HL-60/S4 (cell line): ENCODE data around the gene CYB561.

Source experiments
- in situ Hi-C: fragments of 300-500 bp; cut with MboI; formaldehyde crosslinking; loops from 2 replicates; pipeline ENCODE4 v1.14.3; 2022; ENCODE audit warnings: low sequenced_read_pairs

CYB561 gene

GRCh38 chr17:63452046-63452961, 6.2 kb upstream of the CYB561 start:
- in situ Hi-C loops, result no loop called here

DNA sequence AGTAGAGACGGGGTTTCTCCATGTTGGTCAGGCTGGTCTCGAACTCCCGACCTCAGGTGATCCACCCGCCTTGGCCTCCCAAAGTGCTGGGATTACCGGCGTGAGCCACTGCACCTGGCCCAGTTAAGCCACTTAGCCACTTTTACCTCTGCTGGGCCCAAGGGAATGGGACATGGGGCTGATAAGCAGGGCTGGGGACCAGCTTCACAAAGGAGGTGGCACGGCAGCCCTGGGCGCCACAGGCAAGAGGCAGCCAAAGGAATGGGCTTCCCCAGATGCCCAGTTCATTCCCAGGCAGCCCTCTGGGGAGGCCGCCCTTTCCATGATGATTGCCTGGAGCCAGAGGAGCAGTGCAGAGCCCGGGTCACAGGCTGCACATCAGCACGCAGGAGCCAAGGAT, 5.0 kb upstream of the CYB561 start:
- in situ Hi-C loops, result no loop called here

DNA sequence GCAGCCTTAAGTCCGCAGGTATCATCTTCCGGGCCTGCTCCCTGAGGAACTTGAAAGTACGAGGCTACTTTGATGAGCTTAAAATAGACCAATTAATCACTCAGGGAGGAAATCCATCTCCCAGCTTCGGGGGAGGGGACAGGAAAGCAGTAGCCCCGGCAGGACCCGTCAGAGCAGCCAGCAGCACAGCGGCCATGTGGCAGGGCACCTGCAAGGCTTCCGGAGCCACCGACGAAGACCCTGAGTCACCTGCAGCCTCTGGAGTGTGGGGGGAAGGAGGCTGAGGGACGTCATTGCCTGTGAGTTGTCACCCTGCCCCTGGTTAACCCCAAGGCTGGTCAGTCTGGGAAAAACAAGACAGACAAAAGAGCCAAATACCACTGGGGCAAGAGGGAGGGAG, 4.4 kb upstream of the CYB561 start:
- in situ Hi-C loops, result no loop called here

- in situ Hi-C loops, result loop anchor here (25.0 kb wide), 2 partner anchors 264 to 389 kb away; partner anchors contain the start of genes FTSJ3, LIMD2, PSMC5 and SMARCD2
Observed at GRCh38 chr17:63448655-63449054, 2.5 kb upstream of the CYB561 start.

- in situ Hi-C loops, result loop anchor here (25.0 kb wide), 2 partner anchors 265 to 390 kb away; partner anchors contain the start of genes FTSJ3, LIMD2, PSMC5 and SMARCD2
Observed at GRCh38 chr17:63447471-63448009, 1.4 kb upstream of the CYB561 start.

DNA sequence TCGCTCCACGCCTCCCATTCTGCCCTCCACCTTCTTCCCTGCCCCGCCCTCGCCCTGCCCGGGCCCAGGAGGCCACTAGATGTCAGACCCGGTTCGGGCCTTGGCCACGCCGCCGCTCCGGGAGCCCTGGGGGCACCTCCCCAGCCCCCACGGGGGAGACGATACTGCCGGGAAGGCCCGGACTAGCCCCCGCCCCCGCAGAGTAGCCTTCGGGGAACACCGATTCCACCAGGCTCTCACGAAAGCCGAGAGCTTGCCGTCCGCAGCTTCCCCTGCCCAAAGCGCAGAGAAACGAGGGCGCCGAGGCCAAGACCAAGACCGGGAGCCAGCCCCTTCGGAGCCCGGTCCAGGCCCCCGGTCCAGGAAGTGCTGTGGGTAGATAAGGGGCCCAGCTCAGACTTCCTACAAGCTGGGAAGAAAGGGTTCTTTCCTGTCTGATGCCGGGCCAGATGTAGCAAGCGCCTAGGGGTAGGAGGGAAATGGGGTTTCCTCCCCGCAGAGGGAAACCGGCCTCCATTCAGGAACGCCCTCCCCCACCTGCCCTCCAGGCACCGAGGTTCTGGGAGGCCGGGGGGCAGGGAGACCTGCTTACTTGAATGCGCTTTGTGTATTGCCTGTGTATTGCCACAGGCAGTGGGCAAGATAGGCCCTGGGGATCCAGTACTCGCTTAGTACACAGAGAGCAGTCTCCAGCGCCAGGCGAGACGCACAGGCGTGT, 806 bp upstream of the CYB561 start:
- in situ Hi-C loops, result loop anchor here (25.0 kb wide), 2 partner anchors 265 to 390 kb away; partner anchors contain the start of genes FTSJ3, LIMD2, PSMC5 and SMARCD2

GRCh38 chr17:63445571-63445953, 544 bp downstream of the CYB561 start:
- in situ Hi-C loops, result loop anchor here (25.0 kb wide), 2 partner anchors 267 to 392 kb away; partner anchors contain the start of genes FTSJ3, LIMD2, PSMC5 and SMARCD2

- in situ Hi-C loops, result loop anchor here (25.0 kb wide), 2 partner anchors 267 to 392 kb away; partner anchors contain the start of genes FTSJ3, LIMD2, PSMC5 and SMARCD2
Observed at GRCh38 chr17:63445065-63445464, 1.0 kb downstream of the CYB561 start.

DNA sequence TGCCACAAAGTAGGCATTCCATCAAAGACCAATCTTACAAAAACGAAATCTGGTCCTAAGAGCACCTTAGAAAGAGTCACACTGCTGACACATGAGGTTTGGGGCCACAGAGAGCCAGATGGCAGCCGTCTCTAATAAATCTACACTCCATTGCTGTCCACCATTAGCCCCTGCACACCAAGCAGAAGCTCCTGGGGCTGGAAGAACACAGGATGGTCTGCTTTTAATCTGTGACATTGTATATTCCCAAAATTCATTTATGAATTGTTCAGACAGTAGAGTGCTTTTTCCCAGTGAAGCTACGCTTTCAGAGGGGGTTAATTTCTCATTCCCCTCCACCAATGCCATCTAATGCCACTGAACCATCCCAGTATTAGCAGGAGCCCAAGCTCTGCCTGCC, 1.6 kb downstream of the CYB561 start:
- in situ Hi-C loops, result loop anchor here (25.0 kb wide), 2 partner anchors 268 to 393 kb away; partner anchors contain the start of genes FTSJ3, LIMD2, PSMC5 and SMARCD2

GRCh38 chr17:63443053-63443452, 3.1 kb downstream of the CYB561 start:
- in situ Hi-C loops, result loop anchor here (25.0 kb wide), 2 partner anchors 269 to 394 kb away; partner anchors contain the start of genes FTSJ3, LIMD2, PSMC5 and SMARCD2

- in situ Hi-C loops, result loop anchor here (25.0 kb wide), 2 partner anchors 270 to 395 kb away; partner anchors contain the start of genes FTSJ3, LIMD2, PSMC5 and SMARCD2
Observed at GRCh38 chr17:63442549-63443035, 3.5 kb downstream of the CYB561 start.

GRCh38 chr17:63442074-63442473, 4.0 kb downstream of the CYB561 start:
- in situ Hi-C loops, result loop anchor here (25.0 kb wide), 2 partner anchors 270 to 395 kb away; partner anchors contain the start of genes FTSJ3, LIMD2, PSMC5 and SMARCD2

GRCh38 chr17:63441654-63442053, 4.5 kb downstream of the CYB561 start:
- in situ Hi-C loops, result loop anchor here (25.0 kb wide), 2 partner anchors 271 to 396 kb away; partner anchors contain the start of genes FTSJ3, LIMD2, PSMC5 and SMARCD2

DNA sequence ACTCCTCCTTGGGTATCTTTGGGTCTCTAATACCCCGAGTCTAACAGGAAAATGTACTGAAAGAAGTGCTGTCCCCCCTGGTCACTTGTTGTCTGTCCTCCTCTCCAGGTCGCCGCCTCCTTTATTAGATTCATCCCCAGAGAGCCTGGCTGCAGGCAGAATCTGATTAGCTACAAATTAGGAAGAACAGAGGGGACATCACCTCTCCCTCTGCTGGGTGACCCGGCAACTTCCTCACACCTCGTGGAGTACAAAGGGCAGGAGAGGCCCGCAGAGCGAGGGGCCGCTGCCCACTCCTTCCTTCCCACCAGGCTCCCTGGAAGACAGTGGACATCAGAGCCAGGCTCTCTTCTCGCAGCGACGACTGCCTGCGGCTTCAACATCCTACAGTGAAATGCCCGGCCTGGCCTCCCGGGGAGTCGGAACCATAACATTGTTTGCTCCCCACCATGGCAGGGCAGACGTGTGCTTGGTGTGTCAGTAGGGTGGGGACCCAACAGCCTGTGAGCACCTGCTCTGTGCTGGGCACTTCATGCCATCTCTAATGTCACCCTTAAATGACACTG, 5.3 kb downstream of the CYB561 start:
- in situ Hi-C loops, result loop anchor here (25.0 kb wide), 2 partner anchors 271 to 396 kb away; partner anchors contain the start of genes FTSJ3, LIMD2, PSMC5 and SMARCD2

- in situ Hi-C loops, result loop anchor here (25.0 kb wide), 2 partner anchors 272 to 397 kb away; partner anchors contain the start of genes FTSJ3, LIMD2, PSMC5 and SMARCD2
Observed at GRCh38 chr17:63440127-63440769, 5.9 kb downstream of the CYB561 start.

DNA sequence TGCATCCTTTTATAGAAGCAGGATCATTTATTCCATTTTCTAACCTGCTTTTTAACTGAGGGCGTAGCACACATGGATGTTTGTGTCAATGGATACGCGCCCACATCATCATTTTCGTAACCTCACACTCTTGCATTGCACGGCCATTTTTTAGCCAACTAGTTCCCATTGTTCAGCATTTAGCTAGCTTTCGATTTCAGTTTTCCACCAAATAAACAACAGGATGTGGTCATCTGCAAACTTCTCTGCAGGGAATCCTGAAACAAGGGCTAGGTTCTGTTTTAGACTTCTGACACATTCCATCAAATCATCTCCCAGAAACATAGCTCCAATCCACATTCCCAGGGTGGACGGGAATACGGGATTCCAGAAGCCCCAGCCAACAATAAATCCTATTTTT, 6.4 kb downstream of the CYB561 start:
- in situ Hi-C loops, result loop anchor here (25.0 kb wide), 2 partner anchors 273 to 398 kb away; partner anchors contain the start of genes FTSJ3, LIMD2, PSMC5 and SMARCD2

GRCh38 chr17:63438092-63439051, 7.7 kb downstream of the CYB561 start:
- in situ Hi-C loops, result loop anchor here (25.0 kb wide), 2 partner anchors 274 to 399 kb away; partner anchors contain the start of genes FTSJ3, LIMD2, PSMC5 and SMARCD2
